GM12878 (cell line): Measurements from ENCODE around the gene RECK. TPM values are rescaled to one million over a fixed set of nuclear protein-coding genes. Genes with fewer than 3 reads are reported as not detected.

Experiments used
- ASH2L ChIP-seq: fragments of 300-600, 200-600 bp; sonication (generic); IDR thresholded peaks from 2 replicates; pipeline ENCODE4 v1.6.1; 2017; ENCODE audit warnings: low read depth, mild to moderate bottlenecking, borderline replicate concordance
- BCL11A ChIP-seq: IDR thresholded peaks from 2 replicates; pipeline ENCODE4 v1.6.1; 2011; ENCODE audit warnings: low read depth, low read length
- CHD2 ChIP-seq: IDR thresholded peaks from 2 replicates; pipeline ENCODE4 v1.6.1; 2011; ENCODE audit warnings: low read depth, low read length, improper control_type of control experiment, borderline replicate concordance
- JUNB ChIP-seq: IDR thresholded peaks from 2 replicates; pipeline ENCODE4 v1.6.1; 2016; ENCODE audit warnings: antibody characterized with exemption, mild to moderate bottlenecking
- NR2C1 ChIP-seq: fragments of 450-650 bp; IDR thresholded peaks from 2 replicates; pipeline ENCODE4 v1.6.1; 2017; ENCODE audit warnings: antibody characterized with exemption, mild to moderate bottlenecking, moderate library complexity
- TBL1XR1 ChIP-seq: IDR thresholded peaks from 2 replicates; pipeline ENCODE4 v1.6.1; 2012; ENCODE audit warnings: low read depth, low read length, improper control_type of control experiment
- WRNIP1 ChIP-seq: IDR thresholded peaks from 2 replicates; pipeline ENCODE4 v1.6.1; 2011; ENCODE audit warnings: low read depth, low read length, improper control_type of control experiment, borderline replicate concordance
- polyA plus RNA-seq, 11 experiments: library from polyadenylated mRNA; depleted of rRNA in 4 of 11; unstranded in 6 of 11; stranded (reverse) in 5 of 11; fragments of >200 nt; fragmentation: Nextera tagmentation in 4 of 11; fragmentation: Illumina TruSeq in 1 of 11; extraction: Ambion mirVana in 4 of 11; extraction: Trizol in 1 of 11; gene quantifications; 1 replicate in 1 of 11; 2 replicates in 10 of 11; pipeline versions ENCODE4 v1.2.1 to v1.2.3, GENCODE V29; 2011 to 2016; ENCODE audit warnings: inconsistent platforms in 2 of 11, missing spikeins in 2 of 11, low read depth in 1 of 11
- total RNA-seq, 4 experiments: library from RNA; depleted of rRNA in 3 of 4; stranded (reverse); fragments of >200 nt in 3 of 4; fragmentation: Illumina TruSeq in 1 of 4; extraction: Trizol in 1 of 4; gene quantifications; 2 replicates each; pipeline versions ENCODE4 v1.2.1 to v1.2.3, GENCODE V29; 2013 to 2021
- TF ChIP-seq, protein P1 (sequence below): fragments of 450-650 bp; IDR thresholded peaks from 2 replicates; pipeline ENCODE4 v1.6.1; 2017; ENCODE audit warnings: mild to moderate bottlenecking
- TF ChIP-seq, protein P2 (sequence below): fragments of 450-650 bp; IDR thresholded peaks from 2 replicates; pipeline ENCODE4 v1.6.1; 2017; ENCODE audit warnings: mild to moderate bottlenecking, moderate library complexity
- TF ChIP-seq, protein P3 (sequence below): IDR thresholded peaks from 2 replicates; pipeline ENCODE4 v1.6.1; 2011; ENCODE audit warnings: low read depth, mild to moderate bottlenecking, low read length, moderate library complexity, borderline replicate concordance; ENCODE audit errors: extremely low read depth

The RECK gene
- total and polyA plus RNA-seq, 10 of the 15 experiments (the other 5 are each of a cell fraction or from before 2014, with no cell fraction given) = 0.02 to 0.40 (median 0.13) TPM

- TF ChIP-seq, protein P1, sequence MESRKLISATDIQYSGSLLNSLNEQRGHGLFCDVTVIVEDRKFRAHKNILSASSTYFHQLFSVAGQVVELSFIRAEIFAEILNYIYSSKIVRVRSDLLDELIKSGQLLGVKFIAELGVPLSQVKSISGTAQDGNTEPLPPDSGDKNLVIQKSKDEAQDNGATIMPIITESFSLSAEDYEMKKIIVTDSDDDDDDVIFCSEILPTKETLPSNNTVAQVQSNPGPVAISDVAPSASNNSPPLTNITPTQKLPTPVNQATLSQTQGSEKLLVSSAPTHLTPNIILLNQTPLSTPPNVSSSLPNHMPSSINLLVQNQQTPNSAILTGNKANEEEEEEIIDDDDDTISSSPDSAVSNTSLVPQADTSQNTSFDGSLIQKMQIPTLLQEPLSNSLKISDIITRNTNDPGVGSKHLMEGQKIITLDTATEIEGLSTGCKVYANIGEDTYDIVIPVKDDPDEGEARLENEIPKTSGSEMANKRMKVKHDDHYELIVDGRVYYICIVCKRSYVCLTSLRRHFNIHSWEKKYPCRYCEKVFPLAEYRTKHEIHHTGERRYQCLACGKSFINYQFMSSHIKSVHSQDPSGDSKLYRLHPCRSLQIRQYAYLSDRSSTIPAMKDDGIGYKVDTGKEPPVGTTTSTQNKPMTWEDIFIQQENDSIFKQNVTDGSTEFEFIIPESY = no peak
- TF ChIP-seq WRNIP1 = no peak
- no peak for TF ChIP-seq TBL1XR1
- no peak for TF ChIP-seq BCL11A
- TF ChIP-seq NR2C1 = no peak
- no peak for TF ChIP-seq ASH2L
- TF ChIP-seq JUNB = no peak
- TF ChIP-seq, protein P2, sequence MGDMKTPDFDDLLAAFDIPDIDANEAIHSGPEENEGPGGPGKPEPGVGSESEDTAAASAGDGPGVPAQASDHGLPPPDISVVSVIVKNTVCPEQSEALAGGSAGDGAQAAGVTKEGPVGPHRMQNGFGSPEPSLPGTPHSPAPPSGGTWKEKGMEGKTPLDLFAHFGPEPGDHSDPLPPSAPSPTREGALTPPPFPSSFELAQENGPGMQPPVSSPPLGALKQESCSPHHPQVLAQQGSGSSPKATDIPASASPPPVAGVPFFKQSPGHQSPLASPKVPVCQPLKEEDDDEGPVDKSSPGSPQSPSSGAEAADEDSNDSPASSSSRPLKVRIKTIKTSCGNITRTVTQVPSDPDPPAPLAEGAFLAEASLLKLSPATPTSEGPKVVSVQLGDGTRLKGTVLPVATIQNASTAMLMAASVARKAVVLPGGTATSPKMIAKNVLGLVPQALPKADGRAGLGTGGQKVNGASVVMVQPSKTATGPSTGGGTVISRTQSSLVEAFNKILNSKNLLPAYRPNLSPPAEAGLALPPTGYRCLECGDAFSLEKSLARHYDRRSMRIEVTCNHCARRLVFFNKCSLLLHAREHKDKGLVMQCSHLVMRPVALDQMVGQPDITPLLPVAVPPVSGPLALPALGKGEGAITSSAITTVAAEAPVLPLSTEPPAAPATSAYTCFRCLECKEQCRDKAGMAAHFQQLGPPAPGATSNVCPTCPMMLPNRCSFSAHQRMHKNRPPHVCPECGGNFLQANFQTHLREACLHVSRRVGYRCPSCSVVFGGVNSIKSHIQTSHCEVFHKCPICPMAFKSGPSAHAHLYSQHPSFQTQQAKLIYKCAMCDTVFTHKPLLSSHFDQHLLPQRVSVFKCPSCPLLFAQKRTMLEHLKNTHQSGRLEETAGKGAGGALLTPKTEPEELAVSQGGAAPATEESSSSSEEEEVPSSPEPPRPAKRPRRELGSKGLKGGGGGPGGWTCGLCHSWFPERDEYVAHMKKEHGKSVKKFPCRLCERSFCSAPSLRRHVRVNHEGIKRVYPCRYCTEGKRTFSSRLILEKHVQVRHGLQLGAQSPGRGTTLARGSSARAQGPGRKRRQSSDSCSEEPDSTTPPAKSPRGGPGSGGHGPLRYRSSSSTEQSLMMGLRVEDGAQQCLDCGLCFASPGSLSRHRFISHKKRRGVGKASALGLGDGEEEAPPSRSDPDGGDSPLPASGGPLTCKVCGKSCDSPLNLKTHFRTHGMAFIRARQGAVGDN = no peak
- TF ChIP-seq, protein P3, sequence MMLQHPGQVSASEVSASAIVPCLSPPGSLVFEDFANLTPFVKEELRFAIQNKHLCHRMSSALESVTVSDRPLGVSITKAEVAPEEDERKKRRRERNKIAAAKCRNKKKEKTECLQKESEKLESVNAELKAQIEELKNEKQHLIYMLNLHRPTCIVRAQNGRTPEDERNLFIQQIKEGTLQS = no peak
- TF ChIP-seq CHD2 = no peak
These were observed 95.4 kb downstream of the RECK start (continued) for GRCh38 chr9:36132086-36132485.
